GM19467 (cell line): ENCODE results near the gene IRF8.

Experiments used
- ATAC-seq: cut with Tn5 transposase; IDR thresholded peaks from one replicate; pipeline ENCODE4 v1.9.1; 2021; ENCODE audit warnings: mild to moderate bottlenecking, moderate library complexity; ENCODE audit not compliant: unreplicated experiment

IRF8 gene

GRCh38 chr16:85912211-85912974 is 13.4 kb downstream of the IRF8 start:
- ATAC-seq: no peak

- no peak for ATAC-seq
Measured at GRCh38 chr16:85913141-85913601, 14.2 kb downstream of the IRF8 start.

- ATAC-seq: no peak
Measured at GRCh38 chr16:85913688-85914422, 14.9 kb downstream of the IRF8 start.

- no peak for ATAC-seq
Measured at GRCh38 chr16:85914423-85914794, 15.4 kb downstream of the IRF8 start.

GRCh38 chr16:85915125-85915845 is 16.3 kb downstream of the IRF8 start:
- ATAC-seq: no peak

- no peak for ATAC-seq
Measured at GRCh38 chr16:85916141-85916890, 17.4 kb downstream of the IRF8 start.

GRCh38 chr16:85917012-85917411 is 18.1 kb downstream of the IRF8 start:
- no peak for ATAC-seq

- no peak for ATAC-seq
Measured at GRCh38 chr16:85917959-85918358, 19.0 kb downstream of the IRF8 start.

- ATAC-seq: no peak
Measured at GRCh38 chr16:85918436-85918835, 19.5 kb downstream of the IRF8 start.

- no peak for ATAC-seq
Measured at GRCh38 chr16:85919271-85920267, 20.6 kb downstream of the IRF8 start.

- no peak for ATAC-seq
Measured at GRCh38 chr16:85921026-85921425, 22.1 kb downstream of the IRF8 start.

- no peak for ATAC-seq
Measured at GRCh38 chr16:85923153-85924021, 24.4 kb downstream of the IRF8 start.

- ATAC-seq: no peak
Measured at GRCh38 chr16:85924675-85925074, 25.7 kb downstream of the IRF8 start.

- ATAC-seq: no peak
Measured at GRCh38 chr16:85926370-85926769, 27.4 kb downstream of the IRF8 start.

- no peak for ATAC-seq
Measured at GRCh38 chr16:85927371-85927770, 28.4 kb downstream of the IRF8 start.

- ATAC-seq: no peak
Measured at GRCh38 chr16:85927959-85928358, 29.0 kb downstream of the IRF8 start.

- ATAC-seq: no peak
Measured at GRCh38 chr16:85928401-85928820, 29.4 kb downstream of the IRF8 start.

- ATAC-seq: no peak
Measured at GRCh38 chr16:85929259-85929721, 30.3 kb downstream of the IRF8 start.

- ATAC-seq: no peak
Measured at GRCh38 chr16:85930301-85930700, 31.3 kb downstream of the IRF8 start.
